GM12801 (cell line): ENCODE results near the gene CLDN5.

ENCODE experiments used
- CTCF ChIP-seq: IDR thresholded peaks from one replicate; pipeline ENCODE4 v1.5.1; 2011; ENCODE audit warnings: control low read depth; ENCODE audit not compliant: insufficient read length; ENCODE audit errors: extremely low read depth

Gene CLDN5

GRCh38 chr22:19482297-19482696 lies 41.9 kb downstream of the CLDN5 start:
- TF ChIP-seq CTCF: no peak

- TF ChIP-seq CTCF: no peak
Observed at GRCh38 chr22:19480789-19481188, 43.4 kb downstream of the CLDN5 start.

GRCh38 chr22:19480173-19480568 lies 44.0 kb downstream of the CLDN5 start:
- TF ChIP-seq CTCF: no peak

GRCh38 chr22:19479355-19480172 lies 44.6 kb downstream of the CLDN5 start, which contains the start of gene CDC45:
TSS of gene CDC45 (plus strand) at chr22:19479920. CDS start at chr22:19479969, 49 bp downstream.
- no peak for TF ChIP-seq CTCF

- TF ChIP-seq CTCF: no peak
Observed at GRCh38 chr22:19478901-19479354, 45.3 kb downstream of the CLDN5 start, which contains the start of gene UFD1. TSS of gene UFD1 (minus strand) at chr22:19479193. CDS start at chr22:19479085, 108 bp downstream.

- no peak for TF ChIP-seq CTCF
Observed at GRCh38 chr22:19478045-19478900, 45.9 kb downstream of the CLDN5 start.
